HG02642 (cell line): ENCODE results near the gene PTPN2.
"Not testable (repeated sequence)": the region's sequence is repeated elsewhere in the genome, so short reads cannot be mapped to it uniquely, and the experiment has no call there.

Experiments used
- ATAC-seq: cut with Tn5 transposase; IDR thresholded peaks from one replicate; pipeline ENCODE4 v1.9.1; 2021; ENCODE audit warnings: mild to moderate bottlenecking; ENCODE audit not compliant: unreplicated experiment, poor library complexity

Gene PTPN2

GRCh38 chr18:12777500-12777944 lies 106.5 kb downstream of the PTPN2 start:
- ATAC-seq: no peak

- no peak for ATAC-seq
Measured at GRCh38 chr18:12776821-12777471, 107.1 kb downstream of the PTPN2 start.

GRCh38 chr18:12776415-12776814 lies 107.6 kb downstream of the PTPN2 start:
- ATAC-seq: not testable (repeated sequence)

GRCh38 chr18:12774982-12775381 lies 109.1 kb downstream of the PTPN2 start:
- ATAC-seq: no peak

GRCh38 chr18:12773369-12773768 lies 110.7 kb downstream of the PTPN2 start:
- ATAC-seq: no peak

- ATAC-seq: no peak
Measured at GRCh38 chr18:12772111-12772510, 111.9 kb downstream of the PTPN2 start.

- no peak for ATAC-seq
Measured at GRCh38 chr18:12770469-12771219, 113.4 kb downstream of the PTPN2 start.

GRCh38 chr18:12769644-12770440 lies 114.2 kb downstream of the PTPN2 start:
- no peak for ATAC-seq

- ATAC-seq: no peak
Measured at GRCh38 chr18:12769136-12769535, 114.9 kb downstream of the PTPN2 start.

GRCh38 chr18:12768625-12769024 lies 115.4 kb downstream of the PTPN2 start:
- ATAC-seq: no peak

- ATAC-seq: no peak
Measured at GRCh38 chr18:12767580-12768155, 116.4 kb downstream of the PTPN2 start.

GRCh38 chr18:12766986-12767433 lies 117.0 kb downstream of the PTPN2 start:
- ATAC-seq: no peak

- ATAC-seq: no peak
Measured at GRCh38 chr18:12765586-12765985, 118.5 kb downstream of the PTPN2 start.

GRCh38 chr18:12765126-12765525 lies 118.9 kb downstream of the PTPN2 start:
- no peak for ATAC-seq

GRCh38 chr18:12758566-12758965 lies 125.5 kb downstream of the PTPN2 start:
- ATAC-seq: not testable (repeated sequence)

- not testable (repeated sequence) for ATAC-seq
Measured at GRCh38 chr18:12756619-12757239, 127.3 kb downstream of the PTPN2 start.

GRCh38 chr18:12755606-12756005 lies 128.4 kb downstream of the PTPN2 start:
- not testable (repeated sequence) for ATAC-seq

- ATAC-seq: no peak
Measured at GRCh38 chr18:12754511-12754910, 129.5 kb downstream of the PTPN2 start.

- ATAC-seq: no peak
Measured at GRCh38 chr18:12751891-12752290, 132.1 kb downstream of the PTPN2 start.

GRCh38 chr18:12751503-12751884 lies 132.5 kb downstream of the PTPN2 start:
- no peak for ATAC-seq
